Measurements from ENCODE around the gene PWP1.

DNA sequence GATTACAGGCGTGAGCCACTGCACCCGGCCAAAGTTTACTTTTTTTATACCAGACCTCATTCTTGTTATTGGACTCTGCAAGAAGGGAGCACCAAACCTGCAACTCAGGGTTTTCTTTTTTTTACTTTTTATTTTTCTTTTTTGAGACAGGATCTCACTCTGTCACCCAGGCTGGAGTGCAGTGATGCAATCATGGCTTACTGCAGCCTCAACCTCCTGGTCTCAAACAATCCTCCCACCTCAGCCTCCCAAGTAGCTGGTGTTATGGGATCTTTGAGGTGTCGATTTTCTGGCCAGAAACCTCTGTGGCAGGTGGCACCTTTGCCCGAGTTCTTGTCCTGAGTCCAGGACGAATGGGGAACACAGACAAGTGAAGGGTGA lies 4.2 kb upstream of the PWP1 start:
- TF ChIP-seq POLR2AphosphoS5 (IDR thresholded peaks at IDR 0.05; ENCODE audit: low read depth, low read length) (no peak), POLR2A (IDR thresholded peaks at IDR 0.05; ENCODE audit: low read depth, low read length) (no peak), SPI1 (IDR thresholded peaks at IDR 0.05; ENCODE audit: low read depth, low read length) (no peak), TAF1 (IDR thresholded peaks at IDR 0.05; ENCODE audit: low read depth, low read length) (no peak)

All from GM12891 (cell line).